Activated naive CD8-positive, alpha-beta T cell treated with anti-CD3 and anti-CD28 coated beads, Interleukin-2, amount 50 U/mL, for 16 hours (primary cell): ENCODE data around the gene MIF.
"Not testable (repeated sequence)": the region's sequence is repeated elsewhere in the genome, so short reads cannot be mapped to it uniquely, and the experiment has no call there.

Source experiments
- DNase-seq: peaks from one replicate; pipeline ENCODE4 v3.0.0-alpha.2; 2020; ENCODE audit warnings: low read depth, low spot score

Gene MIF

GRCh38 chr22:23893945-23894709 lies at the start of gene MIF:
Gene MIF, plus strand, starts transcription at chr22:23894383. Its CDS starts 92 bp downstream, at chr22:23894475.
- peak; percentile 93 for DNase-seq

- DNase-seq, result no peak
Measured at GRCh38 chr22:23844739-23845202, 49.4 kb upstream of the MIF start.

- DNase-seq, result no peak
Measured at GRCh38 chr22:23845265-23846080, 48.7 kb upstream of the MIF start.

GRCh38 chr22:23846081-23846469 lies 48.1 kb upstream of the MIF start:
- no peak for DNase-seq

- no peak for DNase-seq
Measured at GRCh38 chr22:23847310-23847920, 46.8 kb upstream of the MIF start.

- no peak for DNase-seq
Measured at GRCh38 chr22:23847991-23848864, 46.0 kb upstream of the MIF start.

- DNase-seq, result peak; percentile 72
Measured at GRCh38 chr22:23849009-23850006, 44.9 kb upstream of the MIF start.

- no peak for DNase-seq
Measured at GRCh38 chr22:23850136-23850611, 44.0 kb upstream of the MIF start.

GRCh38 chr22:23856721-23857605 lies 37.2 kb upstream of the MIF start:
- no peak for DNase-seq

- peak; percentile 84 for DNase-seq
Measured at GRCh38 chr22:23857606-23858483, 36.3 kb upstream of the MIF start, which contains the start of gene SLC2A11. Gene SLC2A11, plus strand, starts transcription at chr22:23857875. Its CDS starts 125 bp downstream, at chr22:23858000.

GRCh38 chr22:23858484-23858815 lies 35.7 kb upstream of the MIF start:
- no peak for DNase-seq

- no peak for DNase-seq
Measured at GRCh38 chr22:23859201-23859600, 35.0 kb upstream of the MIF start.

GRCh38 chr22:23860187-23860586 lies 34.0 kb upstream of the MIF start:
- not testable (repeated sequence) for DNase-seq

GRCh38 chr22:23862103-23862502 lies 32.1 kb upstream of the MIF start:
- DNase-seq, result no peak

GRCh38 chr22:23864499-23865154 lies 29.6 kb upstream of the MIF start:
- not testable (repeated sequence) for DNase-seq

GRCh38 chr22:23868580-23868979 lies 25.6 kb upstream of the MIF start:
- no peak for DNase-seq

- no peak for DNase-seq
Measured at GRCh38 chr22:23874871-23875270, 19.3 kb upstream of the MIF start.
